Bronchial smooth muscle cell (primary cell): ENCODE data around the gene RBMS1. TPM values are rescaled to one million over a fixed set of nuclear protein-coding genes. Genes with fewer than 3 reads are reported as not detected.

Experiments
- total RNA-seq: library from RNA; depleted of rRNA; stranded (reverse); fragments of >200 nt; gene quantifications from 2 replicates; pipeline ENCODE4 v1.2.1, GENCODE V29; 2014

RBMS1 gene
- 63.5 and 78.7 TPM in 2 replicates for total RNA-seq

DNA sequence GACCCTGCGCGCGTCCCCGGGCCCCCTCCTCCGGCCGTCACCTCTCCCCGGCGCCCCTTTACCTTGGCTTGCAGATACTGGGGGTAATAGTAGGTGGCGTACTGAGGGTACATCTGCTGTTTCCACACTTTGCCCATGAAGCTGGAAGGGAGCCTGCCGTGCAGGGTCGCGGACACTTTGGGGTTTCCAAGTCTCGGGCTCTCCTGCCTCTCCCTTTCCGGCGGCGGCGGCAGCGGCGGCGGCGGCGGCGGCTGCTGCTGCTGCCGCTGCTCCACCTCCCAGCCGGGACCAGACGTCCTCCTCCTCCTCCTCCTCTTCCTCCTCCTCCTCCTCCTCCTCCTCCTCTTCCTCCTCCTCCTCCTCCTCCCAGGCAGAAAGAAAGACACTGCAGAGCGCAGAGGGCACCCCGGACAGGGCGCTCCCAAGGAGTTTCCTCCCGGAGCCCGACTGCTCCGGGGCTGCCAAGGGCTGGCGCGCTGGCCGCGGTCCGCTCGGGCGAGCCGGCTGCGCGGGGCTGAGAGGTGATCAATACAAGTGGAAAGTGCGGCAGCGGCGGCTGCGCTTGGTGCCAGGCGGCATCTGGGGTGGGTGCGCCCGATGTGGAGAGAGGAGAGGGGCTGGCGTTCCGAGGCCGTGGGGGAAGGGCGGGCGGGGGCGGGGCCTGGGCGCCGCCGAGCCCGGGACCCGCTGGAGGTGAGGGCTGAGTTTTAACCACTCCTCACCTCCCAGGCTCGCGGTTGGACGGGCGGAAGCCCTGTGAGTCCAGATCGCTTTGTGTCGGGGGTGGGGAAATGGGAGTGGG, at the start of gene RBMS1:
RBMS1 (minus strand) TSS at position 581 of the 802 bp plus-strand sequence; CDS start at position 137, 444 bp downstream.

